ACHN (cell line): ENCODE data around the gene ASCL1.

Source experiments
- DNase-seq: peaks from one replicate; pipeline ENCODE4 v3.0.0-alpha.2; 2015
- in situ Hi-C: cut with HindIII; loops from 2 replicates; pipeline ENCODE4 v1.10.0; 2017; ENCODE audit warnings: low sequenced_read_pairs, low pct_ligation_motif_present, low pct_unique_long_range_greater_than_20kb

The ASCL1 gene

DNA sequence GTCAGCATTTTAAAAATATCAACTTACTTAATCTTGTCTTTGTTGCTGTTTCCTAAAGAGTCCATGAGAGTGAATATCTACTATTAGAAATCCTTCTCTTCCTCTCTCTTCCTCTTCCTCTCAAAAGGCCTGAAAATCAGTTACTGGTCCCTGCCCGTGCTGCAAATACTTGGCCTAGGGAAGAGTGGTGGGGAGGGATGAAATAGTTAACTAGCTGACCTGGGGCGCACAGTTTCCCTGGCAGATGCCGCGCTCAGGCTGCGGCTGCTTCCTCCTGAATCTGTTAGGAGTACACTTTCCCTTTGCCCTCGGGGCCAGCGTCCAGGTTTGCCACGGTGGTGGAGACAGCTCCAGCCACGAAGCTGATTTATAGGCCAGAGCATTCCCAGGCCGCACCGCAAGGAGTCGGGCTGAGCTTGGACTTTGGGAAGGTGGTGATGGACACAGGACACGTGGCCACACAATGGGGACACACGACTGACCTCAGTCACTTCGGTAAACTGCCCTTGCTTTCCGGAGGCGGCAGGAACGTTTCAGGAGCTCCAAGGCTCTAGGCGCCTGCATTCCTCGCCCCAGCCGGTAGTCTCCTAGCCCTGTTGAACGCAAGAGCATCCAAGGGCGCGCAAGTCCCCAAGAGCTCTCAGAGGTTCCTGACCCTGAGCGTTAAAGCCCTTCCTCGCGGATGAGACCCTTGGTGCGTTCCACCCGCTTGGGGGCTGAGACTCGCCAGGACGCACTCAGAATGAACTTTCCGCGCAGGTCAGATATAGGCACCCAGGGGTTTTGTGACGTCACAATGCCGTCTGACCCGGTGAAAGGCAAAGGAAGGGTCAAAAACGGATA lies 7.1 kb upstream of the ASCL1 start:
- DNase-seq: no peak
- in situ Hi-C loops: no loop called here

DNA sequence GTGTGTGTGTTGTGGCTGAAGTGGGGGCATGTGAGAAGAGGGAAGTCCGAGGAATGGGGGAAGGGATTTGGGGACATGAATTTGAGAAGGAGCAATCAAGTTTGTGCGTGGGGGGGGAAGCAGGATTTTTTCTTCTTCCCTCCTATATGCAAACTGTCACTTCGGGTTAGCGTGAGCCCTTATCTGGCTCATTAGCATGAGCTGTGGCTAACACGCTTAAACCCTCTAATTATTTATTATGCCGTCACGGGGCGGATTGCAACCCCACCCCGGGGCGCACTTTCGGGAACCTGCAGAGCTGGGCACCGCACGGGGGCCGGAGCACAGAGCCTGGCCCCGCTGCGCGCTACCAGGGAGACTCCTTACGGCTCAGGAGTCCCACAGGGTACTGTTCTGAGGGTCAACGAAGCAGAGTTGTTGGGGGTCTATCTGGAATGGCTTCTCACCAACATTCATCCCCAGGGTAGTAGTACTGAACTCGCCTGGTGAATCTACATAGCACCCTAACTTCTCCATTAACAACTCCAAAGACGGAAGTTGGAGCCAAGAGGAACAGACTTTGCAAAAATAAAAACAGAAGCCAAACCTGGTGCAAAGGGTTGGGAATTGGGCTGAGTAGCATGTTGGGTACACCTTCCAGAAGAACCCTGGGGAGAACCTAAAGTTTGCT lies 6.4 kb upstream of the ASCL1 start:
- in situ Hi-C loops: no loop called here
- DNase-seq: no peak

DNA sequence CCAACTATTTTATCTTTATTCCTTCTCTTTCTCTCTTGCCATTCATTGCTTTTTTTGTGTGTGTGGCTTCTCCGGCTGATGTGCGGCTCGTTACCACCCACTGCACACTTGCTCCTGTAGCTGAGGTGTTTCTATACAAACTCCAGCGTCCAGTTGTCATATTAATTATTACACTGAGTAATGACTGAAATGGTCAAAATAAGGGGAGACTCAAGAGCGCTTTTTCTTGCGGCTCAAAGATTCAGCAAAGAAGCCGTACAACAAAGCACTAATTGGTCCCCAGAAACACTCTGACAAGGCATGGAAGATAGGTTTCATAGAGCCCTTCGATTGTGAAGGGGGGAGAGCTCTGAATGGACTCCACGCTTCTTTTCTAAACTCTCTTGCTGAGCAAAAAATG lies 5.6 kb upstream of the ASCL1 start:
- no peak for DNase-seq
- in situ Hi-C loops: no loop called here

DNA sequence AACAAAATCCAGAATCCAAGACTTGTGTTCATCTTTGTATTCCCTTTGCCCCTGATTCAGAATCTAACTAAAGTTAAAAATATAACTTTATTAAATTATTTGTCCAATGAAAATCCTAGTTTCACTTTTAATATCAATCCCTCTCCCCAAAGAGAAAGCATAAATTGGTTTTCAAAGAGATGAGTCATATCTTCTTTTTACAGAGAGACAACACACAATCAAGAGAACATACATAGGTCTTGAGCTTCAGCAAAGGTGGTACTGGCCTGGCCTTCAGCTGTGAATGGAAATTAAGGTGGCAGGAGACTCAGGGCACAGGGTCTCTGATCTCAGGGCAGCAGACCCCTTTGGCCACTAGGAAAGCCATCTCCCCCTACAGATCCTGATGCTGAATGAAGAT lies 4.3 kb upstream of the ASCL1 start:
- in situ Hi-C loops: no loop called here
- no peak for DNase-seq

DNA sequence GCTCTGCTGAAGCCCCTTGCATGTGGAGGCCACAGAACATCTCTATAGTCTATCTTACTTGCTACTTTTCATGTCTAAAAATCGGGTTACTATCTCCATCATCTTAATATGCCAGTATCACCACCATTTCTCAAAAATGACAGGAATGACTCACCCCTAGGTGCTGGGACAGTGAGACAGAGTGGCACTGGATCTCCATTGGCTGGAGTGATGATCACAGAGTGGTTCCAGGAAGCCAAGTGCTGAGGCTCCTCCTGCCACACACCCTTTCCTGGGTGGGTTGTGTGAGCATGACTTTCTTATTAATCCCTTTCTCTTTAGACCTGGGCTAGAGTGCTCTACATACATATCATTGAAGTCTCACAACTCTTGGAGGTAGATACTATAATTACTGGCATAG lies 3.3 kb upstream of the ASCL1 start:
- in situ Hi-C loops: no loop called here
- DNase-seq: no peak

DNA sequence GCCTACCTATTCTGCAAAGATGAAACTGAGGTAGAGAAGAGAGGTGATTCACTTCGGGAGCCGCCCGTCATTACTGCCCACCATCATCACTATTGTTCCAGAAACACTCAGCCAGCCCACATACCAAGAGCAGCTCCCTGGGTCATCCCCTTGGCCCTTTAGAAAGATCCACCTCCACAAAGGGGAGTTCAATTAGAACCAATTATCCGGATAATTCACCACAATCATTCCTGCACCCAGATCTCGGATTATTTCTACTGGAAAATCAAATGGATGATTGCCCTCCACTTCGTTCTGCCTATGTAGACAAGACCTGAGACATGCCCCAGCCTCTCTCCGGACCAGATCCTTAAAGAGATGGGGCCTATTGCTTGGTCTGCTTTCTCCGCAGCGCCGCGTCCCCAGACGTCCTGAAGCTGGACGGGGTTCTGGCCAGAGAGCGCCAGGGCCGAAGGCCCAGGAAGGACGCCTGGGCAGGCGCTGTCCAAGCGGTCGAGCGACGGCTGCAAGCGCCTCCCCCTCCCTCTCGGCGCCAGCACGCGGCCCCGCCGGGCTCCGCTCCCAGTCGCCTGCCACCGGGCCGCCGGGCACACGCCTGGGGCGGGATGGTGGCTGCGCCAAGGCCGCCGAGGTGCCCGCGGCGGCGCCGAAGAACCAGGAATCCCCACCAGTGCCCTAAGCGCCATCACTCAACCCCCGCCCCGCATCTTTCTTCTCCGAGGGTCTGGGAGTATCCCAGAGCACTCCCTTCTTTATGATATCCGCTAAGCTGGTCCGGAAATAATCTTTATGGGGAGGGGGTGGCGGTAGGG lies 1.3 kb upstream of the ASCL1 start:
- in situ Hi-C loops: no loop called here
- no peak for DNase-seq

DNA sequence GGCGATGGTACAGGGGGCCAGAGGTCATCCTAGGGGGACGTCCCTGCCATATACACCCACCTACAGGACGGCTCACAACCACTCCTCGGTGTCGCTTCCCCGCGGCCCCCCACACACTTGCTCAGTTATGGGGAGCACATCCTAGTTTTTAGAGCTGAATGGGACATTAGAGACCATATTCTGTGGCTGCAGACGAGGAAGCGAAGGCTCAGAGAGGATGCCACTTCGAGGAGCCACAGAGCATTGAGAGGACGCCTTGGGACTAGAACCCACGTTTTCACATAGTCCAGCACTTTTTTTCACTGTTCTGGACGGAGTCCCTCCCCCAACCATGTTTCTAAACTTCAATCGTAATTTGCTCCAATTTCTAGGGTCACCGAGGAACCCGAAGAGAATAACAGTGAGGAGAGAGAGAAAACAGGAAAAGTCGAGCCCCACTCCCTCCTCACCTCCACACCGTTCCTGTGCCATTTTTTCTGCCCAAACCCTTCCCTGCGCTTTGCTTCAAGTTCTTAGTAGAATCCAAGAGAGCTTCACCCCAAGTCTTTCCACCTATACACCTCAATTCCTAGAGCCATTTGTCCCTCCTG lies 641 bp upstream of the ASCL1 start:
- in situ Hi-C loops: no loop called here
- no peak for DNase-seq

DNA sequence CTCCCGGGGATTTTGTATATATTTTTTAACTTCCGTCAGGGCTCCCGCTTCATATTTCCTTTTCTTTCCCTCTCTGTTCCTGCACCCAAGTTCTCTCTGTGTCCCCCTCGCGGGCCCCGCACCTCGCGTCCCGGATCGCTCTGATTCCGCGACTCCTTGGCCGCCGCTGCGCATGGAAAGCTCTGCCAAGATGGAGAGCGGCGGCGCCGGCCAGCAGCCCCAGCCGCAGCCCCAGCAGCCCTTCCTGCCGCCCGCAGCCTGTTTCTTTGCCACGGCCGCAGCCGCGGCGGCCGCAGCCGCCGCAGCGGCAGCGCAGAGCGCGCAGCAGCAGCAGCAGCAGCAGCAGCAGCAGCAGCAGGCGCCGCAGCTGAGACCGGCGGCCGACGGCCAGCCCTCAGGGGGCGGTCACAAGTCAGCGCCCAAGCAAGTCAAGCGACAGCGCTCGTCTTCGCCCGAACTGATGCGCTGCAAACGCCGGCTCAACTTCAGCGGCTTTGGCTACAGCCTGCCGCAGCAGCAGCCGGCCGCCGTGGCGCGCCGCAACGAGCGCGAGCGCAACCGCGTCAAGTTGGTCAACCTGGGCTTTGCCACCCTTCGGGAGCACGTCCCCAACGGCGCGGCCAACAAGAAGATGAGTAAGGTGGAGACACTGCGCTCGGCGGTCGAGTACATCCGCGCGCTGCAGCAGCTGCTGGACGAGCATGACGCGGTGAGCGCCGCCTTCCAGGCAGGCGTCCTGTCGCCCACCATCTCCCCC lies 777 bp downstream of the ASCL1 start:
- DNase-seq: no peak
- in situ Hi-C loops: no loop called here

DNA sequence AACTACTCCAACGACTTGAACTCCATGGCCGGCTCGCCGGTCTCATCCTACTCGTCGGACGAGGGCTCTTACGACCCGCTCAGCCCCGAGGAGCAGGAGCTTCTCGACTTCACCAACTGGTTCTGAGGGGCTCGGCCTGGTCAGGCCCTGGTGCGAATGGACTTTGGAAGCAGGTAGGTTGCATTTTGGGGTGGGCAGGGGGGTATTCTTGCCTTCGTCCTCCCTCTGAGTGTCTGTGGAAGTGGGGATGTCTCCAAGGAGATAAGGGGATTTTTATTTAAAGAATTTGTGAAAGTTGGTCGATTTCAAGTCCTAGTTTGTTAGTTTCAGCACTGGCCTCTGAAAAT lies 1.3 kb downstream of the ASCL1 start:
- in situ Hi-C loops: no loop called here

DNA sequence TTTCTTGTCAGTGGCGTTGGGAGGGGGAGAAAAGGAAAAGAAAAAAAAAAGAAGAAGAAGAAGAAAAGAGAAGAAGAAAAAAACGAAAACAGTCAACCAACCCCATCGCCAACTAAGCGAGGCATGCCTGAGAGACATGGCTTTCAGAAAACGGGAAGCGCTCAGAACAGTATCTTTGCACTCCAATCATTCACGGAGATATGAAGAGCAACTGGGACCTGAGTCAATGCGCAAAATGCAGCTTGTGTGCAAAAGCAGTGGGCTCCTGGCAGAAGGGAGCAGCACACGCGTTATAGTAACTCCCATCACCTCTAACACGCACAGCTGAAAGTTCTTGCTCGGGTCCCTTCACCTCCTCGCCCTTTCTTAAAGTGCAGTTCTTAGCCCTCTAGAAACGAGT lies 1.9 kb downstream of the ASCL1 start:
- no peak for DNase-seq
- in situ Hi-C loops: no loop called here

More for the DNA sequence above, 1.3 kb downstream of the ASCL1 start:
- DNase-seq: no peak

DNA sequence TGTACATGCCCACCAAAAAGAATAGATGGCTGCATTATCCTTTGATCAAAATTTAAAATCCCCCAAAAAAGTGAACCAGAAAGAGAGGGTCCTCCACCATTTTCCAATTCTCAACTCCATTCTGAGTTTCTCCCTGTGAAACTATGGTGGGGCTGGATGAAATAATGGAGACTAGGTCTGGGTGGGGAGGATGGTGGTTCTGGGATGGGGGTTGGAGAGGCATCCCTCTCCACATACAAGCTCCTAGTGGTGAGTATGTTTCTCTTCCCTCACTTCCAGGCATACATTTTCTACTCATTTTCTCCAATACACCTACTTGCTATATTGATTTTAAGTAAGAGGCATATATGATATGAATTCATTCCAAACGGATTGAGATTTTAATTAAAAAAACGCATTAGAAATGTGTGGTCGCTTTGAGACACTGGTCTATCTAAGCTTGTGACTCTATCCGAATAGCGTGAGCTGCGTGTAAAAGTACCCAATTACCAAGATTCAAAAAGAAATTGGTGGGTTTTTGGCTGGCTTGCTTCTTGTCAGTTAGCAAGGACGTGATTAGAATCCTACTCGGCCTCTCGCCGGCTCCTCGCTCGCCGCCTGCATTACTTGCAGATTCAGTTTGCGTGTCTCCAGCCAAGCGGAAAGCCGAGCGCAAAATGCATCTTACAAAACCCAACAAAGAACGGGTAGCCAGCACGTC lies 3.4 kb downstream of the ASCL1 start:
- DNase-seq: no peak
- in situ Hi-C loops: no loop called here

DNA sequence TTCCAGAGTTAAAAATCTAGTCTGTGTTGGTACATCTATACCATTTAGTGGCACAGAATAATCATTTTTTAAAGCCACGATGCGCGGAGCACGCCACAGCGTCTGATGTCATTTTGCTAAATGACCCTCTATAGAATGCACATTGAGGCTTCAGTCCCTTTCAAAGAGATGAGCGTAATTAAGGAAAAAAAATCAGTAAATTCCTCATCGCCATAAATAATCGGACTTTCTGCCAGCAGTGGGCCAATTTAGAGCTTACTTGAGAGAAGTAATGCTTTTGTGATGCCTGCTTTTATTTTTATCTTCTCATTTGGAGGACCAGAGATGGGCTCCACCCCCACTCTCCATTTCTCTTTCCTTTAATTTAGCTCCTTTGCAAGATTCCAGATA lies 4.0 kb downstream of the ASCL1 start:
- in situ Hi-C loops: no loop called here
- DNase-seq: no peak

DNA sequence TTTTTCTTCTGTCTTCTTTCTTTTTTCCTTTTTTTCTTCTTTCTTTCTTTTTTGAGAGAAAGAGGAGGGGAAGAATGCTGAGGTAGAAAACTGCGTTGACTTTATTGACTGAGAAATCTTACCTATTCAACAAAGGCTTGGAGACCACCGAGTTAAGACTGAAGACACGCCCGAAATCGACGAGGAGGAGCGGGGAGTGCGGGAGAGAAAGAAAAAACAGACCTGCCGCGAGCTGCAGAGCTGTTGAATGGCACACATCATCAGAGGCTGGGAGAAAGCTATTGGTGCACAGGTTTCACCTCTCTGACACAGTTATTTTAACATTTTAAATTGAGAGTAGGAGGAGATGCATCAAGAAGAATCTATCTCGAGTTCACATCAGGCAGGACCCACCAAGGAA lies 5.1 kb downstream of the ASCL1 start:
- no peak for DNase-seq
- in situ Hi-C loops: no loop called here

DNA sequence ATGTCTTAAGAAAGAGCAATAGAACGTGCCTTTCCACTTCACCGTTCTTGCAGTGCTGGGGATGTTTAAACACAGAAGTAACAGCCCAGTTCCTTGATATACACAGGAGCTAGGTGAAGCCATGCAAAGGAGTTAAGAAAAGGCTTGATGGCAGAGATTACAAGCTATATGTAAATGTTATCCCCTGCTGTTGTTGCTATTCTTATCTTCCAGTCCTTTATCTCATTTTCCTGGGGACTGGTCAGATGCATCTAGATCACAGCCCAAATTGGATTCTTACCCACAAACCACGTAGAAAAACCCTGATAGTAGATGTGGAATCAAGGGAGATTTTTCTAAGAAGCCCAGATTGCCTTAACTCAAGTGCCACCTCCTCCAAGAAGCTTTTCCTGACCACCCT lies 5.5 kb downstream of the ASCL1 start:
- DNase-seq: no peak
- in situ Hi-C loops: no loop called here

DNA sequence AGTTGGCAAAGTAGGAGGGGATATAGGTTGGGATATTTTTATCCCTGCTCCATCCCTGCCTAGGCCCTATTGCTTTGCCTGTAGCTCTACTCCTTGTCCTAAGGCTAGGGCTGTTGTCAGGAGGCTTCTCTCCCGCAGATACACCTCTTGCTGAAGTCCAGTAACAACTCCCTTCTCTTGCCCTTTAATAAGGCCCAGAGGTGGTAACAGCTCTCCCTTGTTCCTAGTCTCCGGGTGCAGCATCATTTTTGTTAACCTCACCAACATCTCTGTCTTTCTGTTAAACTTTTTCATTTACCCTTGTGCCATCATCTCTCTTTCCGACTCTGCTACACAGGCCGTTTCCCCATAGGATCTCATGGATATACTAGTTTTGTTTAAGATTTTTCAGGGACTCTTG lies 6.3 kb downstream of the ASCL1 start:
- in situ Hi-C loops: no loop called here
- DNase-seq: no peak

DNA sequence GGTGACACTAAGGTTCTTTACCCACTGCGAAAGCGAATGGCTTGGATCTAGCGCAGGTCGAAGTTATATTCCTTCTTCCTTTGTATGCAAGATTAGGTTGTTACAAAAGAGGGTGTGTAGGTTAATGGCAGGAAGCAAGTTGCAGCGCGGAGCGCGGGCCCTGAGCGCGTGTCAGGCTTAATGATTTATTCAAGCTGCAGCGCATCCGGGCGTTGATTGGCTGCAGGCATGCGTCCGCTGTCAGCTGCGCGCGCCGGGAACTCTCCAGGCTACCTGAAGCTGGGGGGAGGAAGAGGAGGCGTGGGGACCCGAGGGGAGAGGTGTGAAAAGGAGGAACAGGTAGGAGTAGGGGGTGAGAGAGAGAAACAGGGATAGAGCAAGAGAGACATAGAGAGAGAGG lies 7.4 kb downstream of the ASCL1 start:
- DNase-seq: no peak
- in situ Hi-C loops: no loop called here

DNA sequence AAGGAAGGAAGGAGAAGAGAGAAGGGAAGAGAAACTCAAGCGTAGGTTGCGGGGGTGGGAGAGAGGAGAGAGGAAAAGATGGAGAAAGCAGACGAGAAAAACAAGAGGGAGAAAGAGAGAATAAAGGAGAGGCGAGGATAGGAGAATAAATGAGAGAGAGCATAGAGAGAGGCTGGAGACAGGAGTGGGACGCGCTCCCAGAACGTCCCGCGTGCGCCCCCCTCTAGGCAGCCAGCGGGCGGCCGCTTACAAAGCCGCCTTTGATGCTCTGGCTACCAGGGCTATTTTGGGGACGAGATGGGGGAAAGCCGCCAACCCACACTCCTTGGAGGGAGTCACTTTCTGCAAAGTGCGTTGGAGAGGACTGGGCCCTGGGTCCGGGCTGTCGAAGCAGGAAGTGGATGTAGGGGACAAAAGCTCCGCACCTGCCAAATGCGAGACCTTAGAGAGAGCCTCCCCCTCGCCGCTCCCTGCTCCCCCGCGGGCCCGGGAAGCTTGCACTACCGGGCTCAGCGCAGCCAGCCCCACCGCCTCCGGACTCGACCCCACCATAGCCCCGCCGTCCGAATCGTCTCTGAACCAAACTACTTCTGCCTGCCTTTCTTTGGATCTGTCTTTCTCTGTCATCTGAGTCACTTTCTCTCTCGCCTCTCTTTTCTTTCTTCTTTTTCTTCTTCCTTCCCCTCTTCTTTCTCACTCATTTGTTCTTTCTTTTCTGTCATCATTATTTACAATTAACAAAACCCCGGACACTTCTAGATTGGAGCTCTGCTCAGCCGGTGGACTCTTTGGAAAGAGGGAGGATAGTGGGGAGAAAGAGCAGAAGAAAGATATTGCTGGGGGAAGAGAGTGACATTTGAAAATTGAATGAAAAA lies 8.0 kb downstream of the ASCL1 start:
- in situ Hi-C loops: no loop called here
- DNase-seq: no peak
